Lower leg skin (tissue), 3 donors: Measurements from ENCODE around the gene MRPL49.

Experiments
- CTCF ChIP-seq, 3 donors: fragments of 450-650 bp; IDR thresholded peaks; one replicate each; pipeline ENCODE4 v1.5.1; 2016; ENCODE audit warnings: antibody characterized with exemption in 3 of 3, mild to moderate bottlenecking in 3 of 3, moderate library complexity in 2 of 3
- POLR2A ChIP-seq, 2 donors: fragments of 450-650 bp; IDR thresholded peaks; one replicate each; pipeline ENCODE4 v1.6.1; 2016 to 2017; ENCODE audit warnings: antibody characterized with exemption in 2 of 2, mild to moderate bottlenecking in 1 of 2, moderate library complexity in 1 of 2

- TF ChIP-seq CTCF (IDR thresholded peaks at IDR 0.05), result no peak
- TF ChIP-seq POLR2A (IDR thresholded peaks at IDR 0.05), result no peak
Measured at GRCh38 chr11:65087827-65088226, 34.3 kb upstream of the MRPL49 start.
